Measurements from ENCODE around the gene ZFAND3.

Gene ZFAND3

GRCh38 chr6:37791156-37791919 is 28.2 kb upstream of the ZFAND3 start:
- H3K4me2 ChIP-seq, result peak overlapping the region in 4 of 11 experiments; percentile 34 to 54 (median 44); a peak in 6 of 22 replicates
- TF ChIP-seq Cebpa-rat (IDR thresholded peaks at IDR 0.05), result no peak

GRCh38 chr6:37792457-37793033 is 27.0 kb upstream of the ZFAND3 start:
- TF ChIP-seq Cebpa-rat (IDR thresholded peaks at IDR 0.05), result no peak
- peaks cover 0 to 8% (median 0%) of the 10 kb centered on the region in 11 experiments; a peak in 2 of 22 replicates for H4K20me1 ChIP-seq
- H3K27me3 ChIP-seq, result no peaks in the 10 kb centered on the region
- peaks cover 0 to 21% (median 9%) of the 10 kb centered on the region in 10 experiments; a peak in 12 of 20 replicates for H3K4me1 ChIP-seq
- H3K27ac ChIP-seq, result no peak overlapping the region
- no peak overlapping the region for H3K9ac ChIP-seq
- H3K36me3 ChIP-seq, result no peaks in the 10 kb centered on the region
- H3K4me3 ChIP-seq, result no peak overlapping the region
- H3K4me2 ChIP-seq, result 0 out of 22 replicates have a peak overlapping the region, but pooled peaks of 1 of the 11 experiments have one; percentile 26
- H3K9me3 ChIP-seq (replicated peaks in 1 of 11), result no peaks in the 10 kb centered on the region

More at GRCh38 chr6:37791156-37791919, 28.2 kb upstream of the ZFAND3 start:
- Histone ChIP-seq H3K27me3 (no peaks in the 10 kb centered on the region), H4K20me1 (peaks cover 0 to 8% (median 0%) of the 10 kb centered on the region in 11 experiments; a peak in 2 of 22 replicates), H3K9ac (no peak overlapping the region), H3K9me3 (replicated peaks in 1 of 11) (no peaks in the 10 kb centered on the region), H3K36me3 (no peaks in the 10 kb centered on the region), H3K4me3 (no peak overlapping the region), H3K4me1 (peaks cover 0 to 21% (median 9%) of the 10 kb centered on the region in 10 experiments; a peak in 12 of 20 replicates), H3K27ac (no peak overlapping the region)

GRCh38 chr6:37793067-37793466 is 26.5 kb upstream of the ZFAND3 start:
- H3K27me3 ChIP-seq, result no peaks in the 10 kb centered on the region
- no peak overlapping the region for H3K27ac ChIP-seq
- no peaks in the 10 kb centered on the region for H3K36me3 ChIP-seq
- peaks cover 0 to 21% (median 9%) of the 10 kb centered on the region in 10 experiments; a peak in 12 of 20 replicates for H3K4me1 ChIP-seq
- H3K9me3 ChIP-seq (replicated peaks in 1 of 11), result no peaks in the 10 kb centered on the region
- no peak overlapping the region for H3K9ac ChIP-seq
- no peak for TF ChIP-seq Cebpa-rat (IDR thresholded peaks at IDR 0.05)
- 0 out of 22 replicates have a peak overlapping the region, but pooled peaks of 1 of the 11 experiments have one; percentile 26 for H3K4me2 ChIP-seq
- H3K4me3 ChIP-seq, result no peak overlapping the region
- peaks cover 0 to 8% (median 0%) of the 10 kb centered on the region in 11 experiments; a peak in 2 of 22 replicates for H4K20me1 ChIP-seq

- peaks cover 8 to 32% (median 17%) of the 10 kb centered on the region in 10 experiments; a peak in 19 of 20 replicates for H3K4me1 ChIP-seq
Observed at GRCh38 chr6:37794825-37795224, 24.7 kb upstream of the ZFAND3 start.

GRCh38 chr6:37798436-37799262 is 20.9 kb upstream of the ZFAND3 start:
- no peak overlapping the region for H3K4me3 ChIP-seq
- H3K36me3 ChIP-seq, result no peaks in the 10 kb centered on the region
- no peaks in the 10 kb centered on the region for H4K20me1 ChIP-seq
- H3K4me2 ChIP-seq, result peak overlapping the region in 9 of 11 experiments; percentile 17 to 55 (median 32); a peak in 13 of 22 replicates
- H3K27ac ChIP-seq, result no peak overlapping the region
- H3K4me1 ChIP-seq, result peaks cover 7 to 43% (median 14%) of the 10 kb centered on the region in 10 experiments; a peak in 19 of 20 replicates
- no peaks in the 10 kb centered on the region for H3K9me3 ChIP-seq (replicated peaks in 1 of 11)
- no peak for TF ChIP-seq Cebpa-rat (IDR thresholded peaks at IDR 0.05)
- no peak overlapping the region for H3K9ac ChIP-seq
- H3K27me3 ChIP-seq, result no peaks in the 10 kb centered on the region

More at GRCh38 chr6:37794825-37795224, 24.7 kb upstream of the ZFAND3 start:
- no peak for TF ChIP-seq Cebpa-rat (IDR thresholded peaks at IDR 0.05)
- Histone ChIP-seq H3K36me3 (no peaks in the 10 kb centered on the region), H3K27ac (no peak overlapping the region), H3K9ac (no peak overlapping the region), H3K4me2 (no peak overlapping the region), H4K20me1 (peaks cover 0 to 8% (median 0%) of the 10 kb centered on the region in 11 experiments; a peak in 2 of 22 replicates), H3K4me3 (no peak overlapping the region), H3K27me3 (no peaks in the 10 kb centered on the region), H3K9me3 (replicated peaks in 1 of 11) (no peaks in the 10 kb centered on the region)

- Histone ChIP-seq H3K9me3 (replicated peaks in 1 of 11) (no peaks in the 10 kb centered on the region), H3K4me2 (peak overlapping the region in 10 of 11 experiments; percentile 17 to 55 (median 32); a peak in 15 of 22 replicates), H3K4me1 (peaks cover 7 to 49% (median 15%) of the 10 kb centered on the region in 10 experiments; a peak in 19 of 20 replicates), H3K4me3 (no peak overlapping the region), H3K27me3 (no peaks in the 10 kb centered on the region), H3K27ac (peak overlapping the region in 1 of 11 experiments; percentile 2; a peak in 1 of 22 replicates), H4K20me1 (no peaks in the 10 kb centered on the region), H3K36me3 (no peaks in the 10 kb centered on the region), H3K9ac (no peak overlapping the region)
- no peak for TF ChIP-seq Cebpa-rat (IDR thresholded peaks at IDR 0.05)
Observed at GRCh38 chr6:37799263-37799644, 20.3 kb upstream of the ZFAND3 start.

- Histone ChIP-seq H3K4me2 (peak overlapping the region in 2 of 11 experiments; percentile 75 to 89; a peak in 3 of 22 replicates), H3K9me3 (replicated peaks in 1 of 11) (no peaks in the 10 kb centered on the region)
Observed at GRCh38 chr6:37800703-37801604, 18.6 kb upstream of the ZFAND3 start.

GRCh38 chr6:37801605-37801940 is 18.0 kb upstream of the ZFAND3 start:
- no peak for TF ChIP-seq Cebpa-rat (IDR thresholded peaks at IDR 0.05)

More at GRCh38 chr6:37800703-37801604, 18.6 kb upstream of the ZFAND3 start:
- no peak overlapping the region for H3K27ac ChIP-seq
- no peak overlapping the region for H3K9ac ChIP-seq
- H3K4me1 ChIP-seq, result peaks cover 15 to 58% (median 24%) of the 10 kb centered on the region in 10 experiments
- no peaks in the 10 kb centered on the region for H3K36me3 ChIP-seq
- no peaks in the 10 kb centered on the region for H3K27me3 ChIP-seq
- H3K4me3 ChIP-seq, result no peak overlapping the region
- no peaks in the 10 kb centered on the region for H4K20me1 ChIP-seq
- TF ChIP-seq Cebpa-rat (IDR thresholded peaks at IDR 0.05), result no peak

More at GRCh38 chr6:37801605-37801940, 18.0 kb upstream of the ZFAND3 start:
- Histone ChIP-seq H3K9me3 (replicated peaks in 1 of 11) (no peaks in the 10 kb centered on the region), H3K9ac (no peak overlapping the region), H3K4me2 (peak overlapping the region in 2 of 11 experiments; percentile 75 to 89; a peak in 3 of 22 replicates), H3K4me3 (no peak overlapping the region), H3K27me3 (no peaks in the 10 kb centered on the region), H3K4me1 (peaks cover 15 to 58% (median 24%) of the 10 kb centered on the region in 10 experiments), H4K20me1 (no peaks in the 10 kb centered on the region), H3K27ac (peak overlapping the region in 2 of 11 experiments; percentile 4 to 73; a peak in 1 of 22 replicates), H3K36me3 (no peaks in the 10 kb centered on the region)
